Calu3 (cell line): ENCODE measurements around the gene ASTN2. TPM values are rescaled to one million over a fixed set of nuclear protein-coding genes. Genes with fewer than 3 reads are reported as not detected.

Source experiments
- BruUV-seq: library from RNA; stranded (reverse); fragments of 400-500 nt; replicated peaks from 2 replicates; lab custom pipeline; 2021; lab: Mats Ljungman, UMichigan
- CTCF ChIA-PET: fragments of 300-600 bp; sonication (Branson Sonifier 250); formaldehyde crosslinking; loops from one replicate; lab custom pipeline; 2022; ENCODE audit warnings: antibody characterized with exemption; lab: Charles Lee
- DNase-seq: peaks from one replicate; pipeline ENCODE4 v3.0.0; 2022
- H3K27ac Mint-ChIP-seq: one replicate; pipeline ENCODE4 v1.8.0; 2022; ENCODE audit warnings: mixed read lengths; ENCODE audit not compliant: unreplicated experiment
- H3K27me3 Mint-ChIP-seq: one replicate; pipeline ENCODE4 v1.8.0; 2022; ENCODE audit warnings: mixed read lengths; ENCODE audit not compliant: unreplicated experiment
- H3K36me3 Mint-ChIP-seq: one replicate; pipeline ENCODE4 v1.8.0; 2022; ENCODE audit warnings: mild to moderate bottlenecking, moderate library complexity, mixed read lengths; ENCODE audit not compliant: insufficient read depth, unreplicated experiment
- H3K4me1 Mint-ChIP-seq: one replicate; pipeline ENCODE4 v1.8.0; 2022; ENCODE audit warnings: mild to moderate bottlenecking, low read depth, mixed read lengths; ENCODE audit not compliant: unreplicated experiment
- H3K4me3 Mint-ChIP-seq: one replicate; pipeline ENCODE4 v1.8.0; 2022; ENCODE audit warnings: mild to moderate bottlenecking, low read depth, moderate library complexity, mixed read lengths; ENCODE audit not compliant: unreplicated experiment
- H3K9me3 Mint-ChIP-seq: one replicate; pipeline ENCODE4 v1.8.0; 2022; ENCODE audit warnings: low read depth, mixed read lengths; ENCODE audit not compliant: unreplicated experiment
- CTCF ChIP-seq: fragments of 200-600 bp; IDR thresholded peaks from one replicate; pipeline ENCODE4 v1.8.0; 2022; ENCODE audit warnings: antibody characterized with exemption; ENCODE audit not compliant: unreplicated experiment
- intact Hi-C: fragments of 100-400 bp; cut with micrococcal nuclease; formaldehyde crosslinking; loops from one replicate; pipeline ENCODE4 v1.10.0; 2022; ENCODE audit not compliant: unreplicated experiment
- total RNA-seq: library from RNA; stranded (reverse); gene quantifications from 2 replicates; pipeline ENCODE4 v1.2.3, GENCODE V29; 2022

The ASTN2 gene
- total RNA-seq, 1 experiment from 2014 or later = 1.7 TPM

GRCh38 chr9:116437411-116438370 lies 977.2 kb downstream of the ASTN2 start:
- Mint-ChIP-seq H3K4me1 (no peaks in the 10 kb centered on the region), H3K27ac (no peak overlapping the region), H3K36me3 (no peaks in the 10 kb centered on the region), H3K27me3 (no peaks in the 10 kb centered on the region), H3K9me3 (no peaks in the 10 kb centered on the region), H3K4me3 (no peak overlapping the region)
- CTCF ChIA-PET = no interaction called here
- no peak for DNase-seq
- BruUV-seq = no TSS peak
- no peak for TF ChIP-seq CTCF
- intact Hi-C loops = no loop called here

- intact Hi-C loops = no loop called here
- Mint-ChIP-seq H3K27me3 (no peaks in the 10 kb centered on the region), H3K27ac (no peak overlapping the region), H3K9me3 (no peaks in the 10 kb centered on the region), H3K4me1 (no peaks in the 10 kb centered on the region), H3K4me3 (no peak overlapping the region), H3K36me3 (no peaks in the 10 kb centered on the region)
- TF ChIP-seq CTCF = no peak
- BruUV-seq = no TSS peak
- CTCF ChIA-PET = no interaction called here
- no peak for DNase-seq
These were observed 978.7 kb downstream of the ASTN2 start for GRCh38 chr9:116436121-116436520.

GRCh38 chr9:116435706-116436105 lies 979.2 kb downstream of the ASTN2 start:
- no peaks in the 10 kb centered on the region for H3K27me3 Mint-ChIP-seq
- intact Hi-C loops = no loop called here
- no peak overlapping the region for H3K27ac Mint-ChIP-seq
- CTCF ChIA-PET = no interaction called here
- DNase-seq = no peak
- no peaks in the 10 kb centered on the region for H3K4me1 Mint-ChIP-seq
- BruUV-seq = no TSS peak
- no peaks in the 10 kb centered on the region for H3K9me3 Mint-ChIP-seq
- no peaks in the 10 kb centered on the region for H3K36me3 Mint-ChIP-seq
- H3K4me3 Mint-ChIP-seq = no peak overlapping the region
- no peak for TF ChIP-seq CTCF

- no peak overlapping the region for H3K27ac Mint-ChIP-seq
- peaks cover 4% of the 10 kb centered on the region for H3K9me3 Mint-ChIP-seq
- BruUV-seq = no TSS peak
- TF ChIP-seq CTCF = no peak
- DNase-seq = no peak
- H3K4me3 Mint-ChIP-seq = no peak overlapping the region
- intact Hi-C loops = no loop called here
- H3K36me3 Mint-ChIP-seq = no peaks in the 10 kb centered on the region
- CTCF ChIA-PET = no interaction called here
- H3K4me1 Mint-ChIP-seq = no peaks in the 10 kb centered on the region
- no peaks in the 10 kb centered on the region for H3K27me3 Mint-ChIP-seq
These were observed 980.5 kb downstream of the ASTN2 start for GRCh38 chr9:116434314-116434713.
